ENCODE results near the gene TRIM25.

TRIM25 gene

GRCh38 chr17:56850591-56850990 is 63.3 kb downstream of the TRIM25 start:
- no peak overlapping the region for H3K27ac ChIP-seq (ENCODE audit: extremely low read depth, low read depth, low read length)
- POLR2A ChIA-PET = interaction anchor here (0.7 kb wide), 1 partner anchor 21 kb away, joined by 3 read pairs; no protein-coding TSS in a partner anchor
- no peak overlapping the region for H3K4me3 ChIP-seq (ENCODE audit: low read depth, low read length)
- H3K4me1 ChIP-seq (ENCODE audit: control insufficient read depth, insufficient read depth, low read length) = no peaks in the 10 kb centered on the region
- H3K36me3 ChIP-seq (ENCODE audit: control insufficient read depth in 2 of 2, insufficient read depth in 1 of 2, low read length in 2 of 2) = peaks cover 68 to 74% of the 10 kb centered on the region in 2 experiments
- CTCF ChIA-PET = interaction anchor here (0.5 to 1.1 kb wide), 2 partner anchors 31 to 1149 kb away, joined by 3 to 4 read pairs; no protein-coding TSS in a partner anchor
- H3K9me3 ChIP-seq (ENCODE audit: control insufficient read depth, insufficient read depth, low read depth, low read length) = no peaks in the 10 kb centered on the region
- TF ChIP-seq ZNF391 (tag by site-specific recombination; IDR thresholded peaks at IDR 0.05; ENCODE audit: borderline replicate concordance, low read depth) = no peak

GRCh38 chr17:56849131-56849530 is 64.7 kb downstream of the TRIM25 start:
- H3K9me3 ChIP-seq (ENCODE audit: control insufficient read depth, insufficient read depth, low read depth, low read length) = no peaks in the 10 kb centered on the region
- TF ChIP-seq ZBTB11 (tag by site-specific recombination; conservative IDR thresholded peaks at IDR 0.05; ENCODE audit: low read depth) = no peak
- no peak for TF ChIP-seq ZNF433 (tag by site-specific recombination; IDR thresholded peaks at IDR 0.05; ENCODE audit: low read depth)
- no peak for TF ChIP-seq ZNF214 (tag by site-specific recombination; IDR thresholded peaks at IDR 0.05; ENCODE audit: borderline replicate concordance)
- no peak for TF ChIP-seq ZNF629 (tag by site-specific recombination; IDR thresholded peaks at IDR 0.05)
- no peak for TF ChIP-seq ZNF521 (tag by site-specific recombination; IDR thresholded peaks at IDR 0.05)
- no peak for TF ChIP-seq ZFP3 (tag by site-specific recombination; IDR thresholded peaks at IDR 0.05; ENCODE audit: low read depth)
- no peak for TF ChIP-seq KLF16 (tag by site-specific recombination; IDR thresholded peaks at IDR 0.05)
- no peak overlapping the region for H3K27ac ChIP-seq (ENCODE audit: extremely low read depth, low read depth, low read length)
- CTCF ChIA-PET = interaction anchor here (1.6 kb wide), 1 partner anchor 30 kb away, joined by 4 read pairs; no protein-coding TSS in a partner anchor
- POLR2A ChIA-PET = no interaction called here
- H3K4me3 ChIP-seq (ENCODE audit: low read depth, low read length) = no peak overlapping the region
- peaks cover 66 to 68% of the 10 kb centered on the region in 2 experiments for H3K36me3 ChIP-seq (ENCODE audit: control insufficient read depth in 2 of 2, insufficient read depth in 1 of 2, low read length in 2 of 2)
- no peaks in the 10 kb centered on the region for H3K4me1 ChIP-seq (ENCODE audit: control insufficient read depth, insufficient read depth, low read length)

- Histone ChIP-seq H3K4me1 (ENCODE audit: control insufficient read depth, insufficient read depth, low read length) (no peaks in the 10 kb centered on the region), H3K27ac (ENCODE audit: extremely low read depth, low read depth, low read length) (no peak overlapping the region), H3K4me3 (ENCODE audit: low read depth, low read length) (no peak overlapping the region), H3K9me3 (ENCODE audit: control insufficient read depth, insufficient read depth, low read depth, low read length) (no peaks in the 10 kb centered on the region), H3K36me3 (ENCODE audit: control insufficient read depth in 2 of 2, insufficient read depth in 1 of 2, low read length in 2 of 2) (peaks cover 55 to 59% of the 10 kb centered on the region in 2 experiments)
- TF ChIP-seq SP7 (tag by site-specific recombination; IDR thresholded peaks at IDR 0.05) (no peak), PBX3 (CRISPR knock-in tag; IDR thresholded peaks at IDR 0.05) (no peak), ZSCAN5A (tag by site-specific recombination; IDR thresholded peaks at IDR 0.05) (no peak), ZNF830 (tag by site-specific recombination; IDR thresholded peaks at IDR 0.05; ENCODE audit: low read depth) (no peak), IKZF3 (tag by site-specific recombination; IDR thresholded peaks at IDR 0.05) (no peak), HOXD13 (CRISPR knock-in tag; IDR thresholded peaks at IDR 0.05; ENCODE audit: borderline replicate concordance) (no peak), TCF7L2 (IDR thresholded peaks at IDR 0.05; ENCODE audit: borderline replicate concordance, low read depth, low read length) (no peak), ZNF521 (tag by site-specific recombination; IDR thresholded peaks at IDR 0.05) (no peak), ZNF266 (tag by site-specific recombination; IDR thresholded peaks at IDR 0.05; ENCODE audit: low read depth) (no peak), ZXDB (tag by site-specific recombination; IDR thresholded peaks at IDR 0.05) (no peak), REST (tag by site-specific recombination; IDR thresholded peaks at IDR 0.05) (no peak), FEZF1 (tag by site-specific recombination; IDR thresholded peaks at IDR 0.05) (no peak), ZNF37A (tag by site-specific recombination; IDR thresholded peaks at IDR 0.05) (no peak), YY1 (tag by site-specific recombination; IDR thresholded peaks at IDR 0.05) (no peak), ZNF558 (tag by site-specific recombination; IDR thresholded peaks at IDR 0.05) (no peak)
- ChIA-PET POLR2A (no interaction called here), CTCF (no interaction called here)
Observed at GRCh38 chr17:56847106-56847505, 66.7 kb downstream of the TRIM25 start.
